Cardiac muscle cell (in vitro differentiated cells and primary cell): ENCODE results near the gene WNT7B. TPM values are rescaled to one million over a fixed set of nuclear protein-coding genes. Genes with fewer than 3 reads are reported as not detected.

Experiments used
- DNase-seq, 2 donors: peaks; one replicate each; pipeline versions ENCODE4 v3.0.0 to v3.0.0-alpha.2; 2010 to 2017; ENCODE audit warnings: low read depth in 1 of 2, low spot score in 1 of 2
- H3K27ac ChIP-seq: fragments of 200-600 bp; sonication (generic); 2 replicates; pipeline ENCODE4 v1.5.1; 2016
- H3K27me3 ChIP-seq: fragments of 200-600 bp; sonication (generic); 2 replicates; pipeline ENCODE4 v1.6.0; 2016; ENCODE audit warnings: control low read depth
- H3K36me3 ChIP-seq: fragments of 200-600 bp; sonication (generic); 2 replicates; pipeline ENCODE4 v1.5.1; 2016; ENCODE audit warnings: control low read depth
- H3K4me1 ChIP-seq: fragments of 200-600 bp; sonication (generic); 2 replicates; pipeline ENCODE4 v1.8.1; 2017; ENCODE audit warnings: low read depth, mild to moderate bottlenecking, mixed run types
- H3K4me3 ChIP-seq: fragments of 200-600 bp; sonication (generic); 2 replicates; pipeline ENCODE4 v1.5.1; 2016; ENCODE audit warnings: mild to moderate bottlenecking
- H3K9me3 ChIP-seq: fragments of 200-600 bp; sonication (generic); 2 replicates; pipeline ENCODE4 v1.5.1; 2017; ENCODE audit warnings: low read depth, mild to moderate bottlenecking, control low read depth
- polyA plus RNA-seq: library from polyadenylated mRNA; unstranded; fragments of >200 nt; fragmentation: Nextera tagmentation; extraction: Ambion mirVana; gene quantifications from 2 replicates; pipeline ENCODE4 v1.2.1, GENCODE V29; 2016
- total RNA-seq: library from RNA; depleted of rRNA; stranded (reverse); fragments of >200 nt; gene quantifications from 2 replicates; pipeline ENCODE4 v1.2.3, GENCODE V29; 2016
- TF ChIP-seq, protein P1 (sequence below): IDR thresholded peaks from 2 replicates; pipeline ENCODE4 v1.5.1; 2012; ENCODE audit warnings: low read depth, mild to moderate bottlenecking, low read length

Gene WNT7B
- total and polyA plus RNA-seq, 2 experiments from 2014 or later, result not detected

DNA sequence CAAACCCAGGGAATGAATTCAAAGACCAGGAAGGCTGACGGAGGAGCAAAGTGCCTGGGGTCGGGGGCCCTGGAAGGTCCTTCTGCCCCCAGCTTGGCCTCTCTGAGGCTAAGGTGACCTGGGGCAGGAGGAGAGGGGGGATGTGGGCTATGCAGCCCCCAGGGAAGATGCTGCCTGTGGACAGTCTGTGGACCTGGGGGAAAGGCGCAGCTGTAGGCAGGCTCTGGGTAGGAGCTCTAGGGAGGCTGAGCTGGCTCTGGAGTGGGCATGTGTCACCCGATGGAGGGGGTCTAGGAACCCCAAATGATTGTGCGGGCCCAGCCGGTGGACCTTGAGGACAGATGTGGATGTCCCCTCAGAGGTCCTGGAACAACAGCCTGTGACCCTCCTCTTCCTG lies 42.8 kb downstream of the WNT7B start:
- H3K36me3 ChIP-seq, result no peaks in the 10 kb centered on the region
- H3K9me3 ChIP-seq, result no peaks in the 10 kb centered on the region
- no peaks in the 10 kb centered on the region for H3K4me1 ChIP-seq
- TF ChIP-seq, protein P1, sequence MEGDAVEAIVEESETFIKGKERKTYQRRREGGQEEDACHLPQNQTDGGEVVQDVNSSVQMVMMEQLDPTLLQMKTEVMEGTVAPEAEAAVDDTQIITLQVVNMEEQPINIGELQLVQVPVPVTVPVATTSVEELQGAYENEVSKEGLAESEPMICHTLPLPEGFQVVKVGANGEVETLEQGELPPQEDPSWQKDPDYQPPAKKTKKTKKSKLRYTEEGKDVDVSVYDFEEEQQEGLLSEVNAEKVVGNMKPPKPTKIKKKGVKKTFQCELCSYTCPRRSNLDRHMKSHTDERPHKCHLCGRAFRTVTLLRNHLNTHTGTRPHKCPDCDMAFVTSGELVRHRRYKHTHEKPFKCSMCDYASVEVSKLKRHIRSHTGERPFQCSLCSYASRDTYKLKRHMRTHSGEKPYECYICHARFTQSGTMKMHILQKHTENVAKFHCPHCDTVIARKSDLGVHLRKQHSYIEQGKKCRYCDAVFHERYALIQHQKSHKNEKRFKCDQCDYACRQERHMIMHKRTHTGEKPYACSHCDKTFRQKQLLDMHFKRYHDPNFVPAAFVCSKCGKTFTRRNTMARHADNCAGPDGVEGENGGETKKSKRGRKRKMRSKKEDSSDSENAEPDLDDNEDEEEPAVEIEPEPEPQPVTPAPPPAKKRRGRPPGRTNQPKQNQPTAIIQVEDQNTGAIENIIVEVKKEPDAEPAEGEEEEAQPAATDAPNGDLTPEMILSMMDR, result no peak
- DNase-seq, result no peak
- peaks cover 11% of the 10 kb centered on the region for H3K27me3 ChIP-seq
- H3K4me3 ChIP-seq, result no peak overlapping the region
- H3K27ac ChIP-seq, result no peak overlapping the region

DNA sequence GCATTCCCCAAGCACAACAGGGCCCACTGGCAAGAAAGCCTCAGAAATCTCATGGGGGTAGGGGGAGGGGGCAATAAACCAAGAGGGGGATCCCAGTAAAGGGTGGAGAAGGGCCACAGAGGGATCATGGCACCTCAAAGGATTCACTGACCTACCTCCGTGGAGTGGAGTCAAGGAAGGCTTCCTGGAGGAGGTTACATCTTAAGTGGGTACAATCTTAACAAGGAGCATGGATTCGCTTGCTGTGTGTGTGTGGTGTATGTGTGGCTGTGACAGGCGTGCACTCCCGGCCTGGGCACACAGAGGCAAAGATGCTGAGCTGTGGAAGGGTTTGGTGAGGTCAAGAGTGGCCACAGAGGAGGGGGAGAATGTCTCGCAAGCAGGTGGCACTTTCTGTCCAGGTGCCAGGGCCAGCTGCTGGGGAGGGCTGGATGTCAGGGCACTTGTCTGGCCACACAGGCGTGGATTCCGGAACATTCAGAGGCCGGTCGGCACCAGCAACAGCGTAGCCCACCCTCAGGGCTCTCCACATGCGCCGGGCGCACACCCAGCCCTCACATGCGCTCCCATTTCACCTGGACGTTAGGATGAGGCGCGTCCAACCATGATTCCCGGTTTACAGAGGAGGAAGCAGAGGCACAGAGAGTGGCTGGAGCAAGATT lies 43.3 kb downstream of the WNT7B start:
- no peaks in the 10 kb centered on the region for H3K9me3 ChIP-seq
- no peaks in the 10 kb centered on the region for H3K4me1 ChIP-seq
- no peak overlapping the region for H3K4me3 ChIP-seq
- DNase-seq, result no peak
- H3K27ac ChIP-seq, result no peak overlapping the region
- H3K27me3 ChIP-seq, result peaks cover 11% of the 10 kb centered on the region
- TF ChIP-seq, protein P1, result no peak
- H3K36me3 ChIP-seq, result no peaks in the 10 kb centered on the region

DNA sequence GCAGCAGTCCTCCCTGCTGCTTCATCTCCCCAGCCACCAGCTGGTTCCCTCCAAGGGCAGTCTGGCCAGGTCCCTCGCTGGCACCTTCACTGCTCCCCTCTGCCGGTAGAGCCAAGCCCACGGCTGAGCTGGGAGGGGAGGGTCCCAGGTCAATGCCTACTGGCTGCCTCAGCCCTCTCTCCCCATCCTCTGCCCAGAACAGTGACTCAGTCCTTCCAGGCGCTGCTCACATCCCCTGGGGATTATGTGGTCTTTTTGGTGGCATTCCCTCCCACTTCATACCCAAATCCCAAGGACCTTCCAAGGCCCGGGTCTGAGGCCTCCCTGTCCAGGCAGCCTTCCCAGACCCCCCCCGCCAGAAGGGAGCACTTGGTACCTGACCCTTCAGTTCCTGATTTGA lies 44.9 kb downstream of the WNT7B start:
- TF ChIP-seq, protein P1, result no peak
- peak in 1 of 2 donors; percentile 9 for DNase-seq

DNA sequence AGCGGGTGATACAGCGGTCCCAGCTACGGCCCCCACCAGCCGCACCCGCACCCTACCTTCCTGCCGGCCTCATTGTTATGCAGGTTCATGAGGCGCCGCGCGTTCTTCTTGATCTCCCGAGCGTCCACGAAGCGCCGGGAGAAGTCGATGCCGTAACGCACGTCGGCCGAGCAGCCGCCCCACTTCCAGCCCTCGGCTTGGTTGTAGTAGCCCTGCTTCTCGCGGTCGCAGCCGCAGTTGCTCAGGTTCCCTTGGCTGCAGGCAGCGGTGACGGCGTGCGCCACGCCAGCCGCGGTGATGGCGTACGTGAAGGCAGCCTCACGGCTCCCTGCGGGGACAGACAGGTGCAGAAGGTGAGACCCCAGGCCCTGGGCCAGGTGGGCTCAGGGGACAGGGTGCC lies 45.9 kb downstream of the WNT7B start:
- peaks cover 7% of the 10 kb centered on the region for H3K27me3 ChIP-seq
- DNase-seq, result no peak
- no peaks in the 10 kb centered on the region for H3K36me3 ChIP-seq
- TF ChIP-seq, protein P1, result no peak
- no peak overlapping the region for H3K4me3 ChIP-seq
- H3K27ac ChIP-seq, result no peak overlapping the region
- no peaks in the 10 kb centered on the region for H3K4me1 ChIP-seq
- no peaks in the 10 kb centered on the region for H3K9me3 ChIP-seq

More for the DNA sequence above, 44.9 kb downstream of the WNT7B start:
- H3K36me3 ChIP-seq, result no peaks in the 10 kb centered on the region
- no peak overlapping the region for H3K4me3 ChIP-seq
- H3K9me3 ChIP-seq, result no peaks in the 10 kb centered on the region
- H3K27me3 ChIP-seq, result peaks cover 11% of the 10 kb centered on the region
- H3K4me1 ChIP-seq, result no peaks in the 10 kb centered on the region
- H3K27ac ChIP-seq, result no peak overlapping the region

DNA sequence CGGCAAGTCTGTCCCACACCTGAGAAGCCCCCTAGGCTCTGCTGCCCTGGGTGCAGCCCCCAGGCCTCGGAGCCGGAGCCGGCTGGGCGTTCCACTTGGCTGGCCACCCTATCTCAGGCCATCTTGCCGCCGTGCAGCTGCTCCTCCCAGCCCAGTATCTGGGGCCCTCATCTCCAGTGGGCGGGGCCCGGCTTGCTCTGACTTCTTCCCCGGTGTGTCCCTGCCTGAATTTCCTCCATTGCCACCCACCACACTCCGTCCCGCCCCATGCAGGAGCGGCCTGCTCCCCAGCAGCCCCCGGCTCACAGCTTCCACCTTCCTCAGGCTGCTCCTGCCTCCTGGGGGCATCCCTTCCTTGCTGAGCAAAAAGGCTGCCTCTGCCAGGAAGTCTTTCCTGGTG lies 46.6 kb downstream of the WNT7B start:
- H3K27me3 ChIP-seq, result peaks cover 6% of the 10 kb centered on the region
- H3K4me3 ChIP-seq, result no peak overlapping the region
- no peak overlapping the region for H3K27ac ChIP-seq
- no peak for DNase-seq
- TF ChIP-seq, protein P1, result no peak
- no peaks in the 10 kb centered on the region for H3K9me3 ChIP-seq
- H3K36me3 ChIP-seq, result no peaks in the 10 kb centered on the region
- no peaks in the 10 kb centered on the region for H3K4me1 ChIP-seq
